PC-9 (cell line): Measurements from ENCODE around the gene SDHB.

Source experiments
- CTCF ChIP-seq: fragments of 200-600 bp; sonication (generic); conservative IDR thresholded peaks from 2 replicates; pipeline ENCODE4 v1.6.1; 2017; ENCODE audit warnings: mixed run types, antibody characterized with exemption, mild to moderate bottlenecking, moderate library complexity
- EZH2 ChIP-seq: fragments of 200-600 bp; sonication (generic); IDR thresholded peaks from 2 replicates; pipeline ENCODE4 v1.8.0; 2017; ENCODE audit warnings: antibody characterized with exemption, low read depth

GRCh38 chr1:17075470-17076255, 21.8 kb upstream of the SDHB start:
- TF ChIP-seq CTCF (peak; percentile 53), EZH2 (no peak)
